MV-4-11 (cell line): Measurements from ENCODE around the gene CDYL2.
A peak's percentile ranks its signal among the peaks of the same experiment; 100 is the strongest.

Experiments
- DNase-seq: peaks from one replicate; lab custom pipeline; 2025; lab: John Stamatoyannopoulos, UW

CDYL2 gene

GRCh38 chr16:80594756-80595155 is 209.6 kb downstream of the CDYL2 start:
- DNase-seq, result no peak

- no peak for DNase-seq
Observed at GRCh38 chr16:80592273-80592672, 212.1 kb downstream of the CDYL2 start.

- peak; percentile 86 for DNase-seq
Observed at GRCh38 chr16:80591071-80591915, 213.1 kb downstream of the CDYL2 start.

GRCh38 chr16:80587071-80587470 is 217.3 kb downstream of the CDYL2 start:
- DNase-seq, result peak; percentile 85

GRCh38 chr16:80586476-80586875 is 217.9 kb downstream of the CDYL2 start:
- DNase-seq, result no peak

GRCh38 chr16:80585764-80586163 is 218.6 kb downstream of the CDYL2 start:
- DNase-seq, result no peak

- peak; percentile 85 for DNase-seq
Observed at GRCh38 chr16:80583466-80583865, 220.9 kb downstream of the CDYL2 start.

- peak; percentile 87 for DNase-seq
Observed at GRCh38 chr16:80580109-80580832, 224.1 kb downstream of the CDYL2 start.

- DNase-seq, result no peak
Observed at GRCh38 chr16:80577485-80578280, 226.7 kb downstream of the CDYL2 start.

GRCh38 chr16:80576343-80576912 is 228.0 kb downstream of the CDYL2 start:
- DNase-seq, result no peak

- no peak for DNase-seq
Observed at GRCh38 chr16:80573700-80574120, 230.7 kb downstream of the CDYL2 start.

- no peak for DNase-seq
Observed at GRCh38 chr16:80570106-80570478, 234.3 kb downstream of the CDYL2 start.

- DNase-seq, result no peak
Observed at GRCh38 chr16:80569440-80570105, 234.8 kb downstream of the CDYL2 start.

- no peak for DNase-seq
Observed at GRCh38 chr16:80564394-80564793, 240.0 kb downstream of the CDYL2 start.

- no peak for DNase-seq
Observed at GRCh38 chr16:80563066-80563465, 241.3 kb downstream of the CDYL2 start.

GRCh38 chr16:80559369-80559768 is 245.0 kb downstream of the CDYL2 start:
- no peak for DNase-seq

GRCh38 chr16:80557037-80557436 is 247.4 kb downstream of the CDYL2 start:
- no peak for DNase-seq

GRCh38 chr16:80556481-80556880 is 247.9 kb downstream of the CDYL2 start:
- no peak for DNase-seq

GRCh38 chr16:80554033-80554432 is 250.4 kb downstream of the CDYL2 start:
- peak; percentile 7 for DNase-seq

GRCh38 chr16:80552277-80552676 is 252.1 kb downstream of the CDYL2 start:
- DNase-seq, result no peak
